Measurements from ENCODE around the gene YTHDF1.
"Not testable (repeated sequence)": the region's sequence is repeated elsewhere in the genome, so short reads cannot be mapped to it uniquely, and the experiment has no call there.

The YTHDF1 gene

GRCh38 chr20:63173552-63174191 is 42.3 kb downstream of the YTHDF1 start:
- no peak for DNase-seq (ENCODE audit: low read depth in 2 of 2)

DNA sequence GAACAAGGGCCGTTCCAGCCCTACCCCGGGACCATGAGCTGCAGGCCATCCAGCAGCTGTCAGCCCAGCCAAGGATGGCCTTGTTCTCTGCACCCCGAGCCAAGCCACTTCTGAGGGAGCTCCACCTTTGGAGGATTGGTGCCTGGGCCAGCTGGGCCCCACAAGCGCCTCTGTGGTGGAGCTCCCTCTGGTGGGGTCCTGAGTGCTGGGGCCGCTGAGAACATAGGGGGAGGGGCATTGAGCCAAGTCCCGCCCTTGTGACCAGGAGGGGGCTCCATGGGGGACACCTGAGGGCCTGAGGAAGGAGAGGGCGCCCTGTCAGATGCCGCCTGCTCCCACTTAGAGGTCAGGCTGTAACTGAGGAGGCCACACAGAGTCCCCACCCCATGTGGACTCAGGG is 43.2 kb downstream of the YTHDF1 start:
- DNase-seq (ENCODE audit: low read depth in 2 of 2), result no peak

DNA sequence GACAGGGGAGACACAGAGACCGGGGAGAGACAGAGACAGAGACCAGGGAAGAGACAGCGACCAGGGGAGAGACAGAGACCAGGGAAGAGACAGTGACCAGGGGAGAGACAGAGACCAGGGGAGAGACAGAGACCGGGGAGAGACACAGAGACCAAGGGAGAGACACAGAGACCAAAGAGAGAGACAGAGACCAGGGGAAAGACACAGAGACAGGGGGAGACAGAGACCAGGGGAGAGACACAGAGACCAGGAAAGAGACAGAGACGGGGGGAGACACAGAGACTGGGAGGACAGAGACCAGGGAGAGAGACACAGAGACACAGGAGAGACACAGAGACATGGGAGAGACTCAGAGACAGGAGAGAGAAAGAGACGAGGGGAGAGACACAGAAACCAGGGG is 43.9 kb downstream of the YTHDF1 start:
- no peak for DNase-seq (ENCODE audit: low read depth in 2 of 2)

- no peak for DNase-seq (ENCODE audit: low read depth in 2 of 2)
These were observed 46.2 kb downstream of the YTHDF1 start for GRCh38 chr20:63169681-63170080.

- no peak for DNase-seq (ENCODE audit: low read depth in 2 of 2)
These were observed 47.1 kb downstream of the YTHDF1 start for GRCh38 chr20:63168861-63169260.

DNA sequence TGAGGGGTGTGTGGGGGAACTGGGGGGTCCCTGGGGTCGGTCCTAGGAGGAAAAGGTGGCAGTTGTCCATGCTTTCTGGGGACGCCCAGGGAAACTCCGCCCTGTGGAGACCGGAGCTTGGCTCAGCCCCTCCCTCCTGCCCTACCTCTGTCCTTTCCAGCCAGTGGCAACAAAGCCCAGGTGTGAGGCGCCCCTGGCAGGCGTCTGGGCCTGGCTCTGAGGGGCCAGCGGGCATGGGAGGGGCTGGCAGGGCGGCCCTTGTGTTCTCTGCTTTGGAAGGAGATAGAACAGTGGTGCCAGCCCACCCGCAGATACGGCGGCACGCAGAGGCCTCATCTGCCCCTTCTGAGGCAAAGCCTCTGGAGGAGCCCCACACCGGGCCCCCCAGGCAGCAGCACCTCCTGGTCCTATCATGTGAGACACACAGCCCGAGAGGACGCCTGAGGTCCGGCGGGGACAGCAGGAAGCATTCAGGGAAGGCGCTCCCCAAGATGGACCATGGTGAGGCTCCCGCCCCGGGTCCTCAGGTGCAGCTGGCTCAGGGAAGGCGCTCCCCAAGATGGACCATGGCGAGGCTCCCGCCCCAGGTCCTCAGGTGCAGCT is 47.9 kb downstream of the YTHDF1 start:
- no peak for DNase-seq (ENCODE audit: low read depth in 2 of 2)

GRCh38 chr20:63167026-63167917 is 48.7 kb downstream of the YTHDF1 start:
- DNase-seq (ENCODE audit: low read depth in 2 of 2), result no peak

GRCh38 chr20:63166193-63167020 is 49.5 kb downstream of the YTHDF1 start:
- no peak for DNase-seq (ENCODE audit: low read depth in 2 of 2)

DNA sequence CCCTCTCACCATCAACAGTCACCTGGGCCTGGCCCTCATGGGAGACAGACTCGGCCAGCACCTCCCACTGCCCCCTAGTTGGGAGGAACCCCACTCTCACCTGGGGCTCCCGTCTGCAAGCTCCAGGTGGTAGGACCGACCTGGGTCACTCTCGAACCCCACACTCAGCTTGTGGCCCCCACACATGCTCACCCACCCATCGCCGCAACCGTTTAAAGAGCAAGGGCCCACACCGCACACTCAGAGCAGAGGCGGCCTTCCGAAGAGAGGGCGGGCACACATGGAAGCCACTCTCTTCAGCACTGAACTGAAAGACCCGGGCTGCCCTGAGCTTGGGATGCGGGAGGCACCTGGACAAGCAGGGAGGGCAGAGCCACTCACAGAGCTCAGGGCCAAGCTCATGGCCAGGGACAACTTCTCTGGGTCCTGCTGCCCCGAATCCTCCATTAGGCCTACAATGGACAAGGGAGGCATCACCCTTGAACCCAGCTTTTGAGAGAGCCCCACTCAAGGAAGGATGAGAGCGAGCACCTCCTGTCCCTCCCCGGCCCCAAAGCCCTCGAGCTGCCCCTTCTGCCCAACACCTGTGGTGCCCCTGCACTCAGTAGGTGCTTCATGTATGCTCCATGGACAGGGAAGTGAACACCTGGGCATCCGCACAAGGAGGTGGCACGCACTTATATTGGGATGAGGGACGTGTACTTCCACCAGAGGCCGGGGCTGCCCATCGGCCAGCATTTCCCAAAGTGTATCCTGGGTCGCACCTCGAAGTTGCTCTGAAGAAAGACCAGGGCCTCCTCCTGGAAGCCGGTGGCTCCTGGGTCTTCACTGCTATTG is 50.4 kb downstream of the YTHDF1 start:
- no peak for DNase-seq (ENCODE audit: low read depth in 2 of 2)

DNA sequence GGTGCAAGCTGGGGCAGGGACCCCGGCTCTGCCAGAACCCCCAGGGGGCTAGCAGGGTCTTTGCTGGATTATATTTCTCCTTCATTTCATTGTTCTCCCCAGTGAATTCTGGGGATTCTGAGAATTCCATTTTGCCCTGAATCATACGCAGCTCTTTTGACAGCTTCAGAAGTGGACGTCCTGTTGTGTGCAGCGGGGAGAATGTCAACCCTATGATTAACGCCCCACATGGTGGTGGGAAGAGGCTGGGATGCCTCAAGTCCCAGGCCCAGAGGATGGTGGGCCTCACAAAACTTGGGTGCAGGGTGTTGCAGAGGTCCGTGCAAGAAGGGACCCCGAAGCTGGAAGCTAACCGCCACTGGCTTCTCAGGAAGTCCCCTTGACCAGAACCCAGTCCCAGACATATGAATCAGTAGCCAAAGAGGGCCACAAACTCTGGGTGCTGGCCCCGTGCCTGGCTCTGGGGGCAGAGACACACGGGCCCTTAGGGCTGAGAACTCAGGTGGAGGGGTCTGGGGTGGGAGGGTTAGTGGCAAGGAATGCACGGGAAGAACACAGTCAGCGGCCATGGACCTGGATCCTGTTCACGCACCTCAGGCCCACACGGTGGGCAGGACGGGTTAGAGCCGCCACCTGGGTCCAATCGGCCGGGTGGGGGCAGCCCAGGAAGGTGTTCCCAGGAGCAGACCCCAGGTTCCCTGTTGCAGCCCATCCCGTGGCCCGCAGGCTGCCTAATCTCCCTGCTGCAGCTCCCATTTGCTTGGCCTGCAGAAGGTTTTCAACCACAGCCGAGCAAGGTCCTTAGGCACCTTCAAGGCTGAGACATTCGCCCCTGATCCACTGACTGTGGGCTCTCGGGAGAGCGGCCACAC is 51.2 kb downstream of the YTHDF1 start:
- DNase-seq (ENCODE audit: low read depth in 2 of 2), result no peak

GRCh38 chr20:63163596-63164483 is 52.1 kb downstream of the YTHDF1 start:
- no peak for DNase-seq (ENCODE audit: low read depth in 2 of 2)

- no peak for DNase-seq (ENCODE audit: low read depth in 2 of 2)
These were observed 52.8 kb downstream of the YTHDF1 start for GRCh38 chr20:63163171-63163570.

DNA sequence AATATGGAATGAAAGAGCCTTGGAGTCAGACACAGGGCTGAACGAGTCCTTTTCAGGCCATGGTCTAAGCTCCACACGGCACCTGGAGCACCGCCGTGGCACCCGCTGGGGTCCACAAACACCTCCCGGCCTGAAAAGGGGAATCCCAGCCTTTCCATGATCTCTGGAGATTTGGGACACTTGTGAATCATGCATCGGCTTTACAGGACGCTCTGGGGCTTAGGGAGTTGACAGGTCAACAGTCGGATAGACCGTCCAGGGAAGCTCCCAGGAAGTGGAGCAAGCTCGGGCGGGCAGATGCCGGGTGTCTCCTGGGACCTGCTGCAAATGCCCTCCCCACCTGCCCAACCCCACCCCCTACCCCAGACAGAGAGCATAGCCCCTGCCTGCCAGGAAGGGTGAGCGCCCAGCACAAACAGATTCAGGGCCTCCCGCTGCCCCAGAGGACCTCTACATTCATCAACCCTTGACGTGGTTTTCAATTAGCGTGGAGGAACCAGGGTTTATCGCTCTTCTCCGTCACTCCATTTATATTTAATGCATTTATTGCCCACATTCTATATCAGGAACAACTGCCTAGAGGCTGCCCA is 53.6 kb downstream of the YTHDF1 start:
- no peak for DNase-seq (ENCODE audit: low read depth in 2 of 2)

GRCh38 chr20:63161176-63161651 is 54.7 kb downstream of the YTHDF1 start:
- no peak for DNase-seq (ENCODE audit: low read depth in 2 of 2)

- DNase-seq (ENCODE audit: low read depth in 2 of 2), result no peak
These were observed 55.2 kb downstream of the YTHDF1 start for GRCh38 chr20:63160641-63161175.

DNA sequence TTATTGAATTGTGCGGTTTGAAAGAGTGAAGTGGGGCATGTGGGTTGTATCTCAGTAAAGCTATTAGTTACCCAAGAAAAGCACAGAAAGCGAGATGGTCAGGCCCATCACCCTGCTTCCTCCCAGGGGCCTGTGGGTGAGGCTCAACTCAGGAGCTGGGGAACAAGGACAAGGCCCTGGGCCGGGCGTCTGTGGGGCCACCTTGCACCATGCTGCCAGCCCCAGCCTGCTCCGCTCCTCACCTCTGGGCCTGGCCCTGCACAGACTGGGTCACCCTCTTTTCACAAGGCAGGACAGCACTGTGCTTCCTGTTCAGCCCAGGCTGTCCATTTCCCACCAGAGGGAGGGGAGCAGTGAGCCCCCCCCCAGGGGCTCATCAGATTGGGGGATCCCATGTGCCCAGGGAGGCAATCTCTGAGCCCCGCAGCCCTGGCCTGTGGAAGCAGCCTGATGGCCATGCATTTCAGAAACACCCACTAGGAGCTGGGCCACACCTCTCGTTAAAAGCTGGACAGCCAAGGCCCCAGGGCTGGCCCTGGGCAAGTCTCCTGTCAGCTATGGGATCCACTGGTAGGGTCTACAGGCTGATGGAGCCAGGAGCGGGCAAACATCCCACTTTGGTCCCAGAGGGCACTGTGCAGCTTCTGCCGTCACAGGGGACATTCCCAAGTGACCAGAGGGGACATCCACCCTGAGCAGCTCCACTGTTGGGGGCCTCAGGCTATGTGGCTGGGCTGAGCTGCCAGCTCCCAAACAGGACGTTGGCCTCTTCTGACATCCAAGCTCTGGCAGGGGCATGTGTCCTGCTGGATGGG is 55.9 kb downstream of the YTHDF1 start:
- DNase-seq (ENCODE audit: low read depth in 2 of 2), result no peak

GRCh38 chr20:63159251-63159650 is 56.7 kb downstream of the YTHDF1 start:
- DNase-seq (ENCODE audit: low read depth in 2 of 2), result not testable (repeated sequence)
